Duodenal mucosa (tissue), 2 donors: ENCODE measurements around the gene TBC1D2B.
A peak's percentile ranks its signal among the peaks of the same experiment; 100 is the strongest.

Source experiments
- H3K27ac ChIP-seq: one replicate; pipeline ENCODE4 v1.7.0; 2013; ENCODE audit warnings: low read depth, low read length
- H3K27me3 ChIP-seq, 2 donors: one replicate each; pipeline ENCODE4 v1.7.0; 2013; ENCODE audit warnings: low read length in 2 of 2, control low read depth in 1 of 2; ENCODE audit not compliant: insufficient read depth in 2 of 2, control insufficient read depth in 1 of 2
- H3K36me3 ChIP-seq, 2 donors: one replicate each; pipeline ENCODE4 v1.7.0; 2013; ENCODE audit warnings: low read length in 2 of 2, control low read depth in 1 of 2; ENCODE audit not compliant: insufficient read depth in 2 of 2, control insufficient read depth in 1 of 2
- H3K4me1 ChIP-seq, 2 donors: one replicate each; pipeline ENCODE4 v1.7.0; 2013; ENCODE audit warnings: low read length in 2 of 2, control low read depth in 1 of 2; ENCODE audit not compliant: insufficient read depth in 2 of 2, control insufficient read depth in 1 of 2
- H3K4me3 ChIP-seq, 2 donors: one replicate each; pipeline ENCODE4 v1.7.0; 2013; ENCODE audit warnings: low read length in 2 of 2, low read depth in 1 of 2
- H3K9ac ChIP-seq, 2 donors: one replicate each; pipeline ENCODE4 v1.7.0; 2013; ENCODE audit warnings: low read length in 2 of 2, low read depth in 1 of 2
- H3K9me3 ChIP-seq, 2 donors: one replicate each; pipeline ENCODE4 v1.7.0; 2013; ENCODE audit warnings: low read length in 2 of 2, control low read depth in 1 of 2; ENCODE audit not compliant: control insufficient read depth in 1 of 2

TBC1D2B gene

GRCh38 chr15:78054966-78055365 is 22.5 kb downstream of the TBC1D2B start:
- Histone ChIP-seq H3K4me3 (no peak overlapping the region), H3K9ac (no peak overlapping the region), H3K4me1 (peaks cover 78 to 92% of the 10 kb centered on the region in 2 donors), H3K36me3 (peaks cover 10 to 13% of the 10 kb centered on the region in 2 donors), H3K9me3 (no peaks in the 10 kb centered on the region), H3K27me3 (no peaks in the 10 kb centered on the region), H3K27ac (no peak overlapping the region)

GRCh38 chr15:78054518-78054917 is 23.0 kb downstream of the TBC1D2B start:
- Histone ChIP-seq H3K27me3 (no peaks in the 10 kb centered on the region), H3K9me3 (no peaks in the 10 kb centered on the region), H3K36me3 (peaks cover 10 to 13% of the 10 kb centered on the region in 2 donors), H3K27ac (no peak overlapping the region), H3K4me3 (no peak overlapping the region), H3K9ac (no peak overlapping the region), H3K4me1 (peaks cover 78 to 92% of the 10 kb centered on the region in 2 donors)

GRCh38 chr15:78052545-78052944 is 25.0 kb downstream of the TBC1D2B start:
- Histone ChIP-seq H3K27ac (no peak overlapping the region), H3K36me3 (peaks cover 10 to 17% of the 10 kb centered on the region in 2 donors), H3K4me1 (peaks cover 79 to 92% of the 10 kb centered on the region in 2 donors), H3K9ac (no peak overlapping the region), H3K9me3 (no peaks in the 10 kb centered on the region), H3K27me3 (no peaks in the 10 kb centered on the region), H3K4me3 (no peak overlapping the region)

- H3K4me1 ChIP-seq: peaks cover 79 to 93% of the 10 kb centered on the region in 2 donors
- no peak overlapping the region for H3K27ac ChIP-seq
- H3K27me3 ChIP-seq: no peaks in the 10 kb centered on the region
- no peak overlapping the region for H3K4me3 ChIP-seq
- H3K36me3 ChIP-seq: peaks cover 10 to 17% of the 10 kb centered on the region in 2 donors
- H3K9me3 ChIP-seq: no peaks in the 10 kb centered on the region
- H3K9ac ChIP-seq: no peak overlapping the region
Observed at GRCh38 chr15:78052001-78052401, 25.5 kb downstream of the TBC1D2B start.

GRCh38 chr15:78051596-78051995 is 25.9 kb downstream of the TBC1D2B start:
- Histone ChIP-seq H3K27ac (no peak overlapping the region), H3K9ac (no peak overlapping the region), H3K4me1 (peaks cover 79 to 93% of the 10 kb centered on the region in 2 donors), H3K36me3 (peaks cover 10 to 20% of the 10 kb centered on the region in 2 donors), H3K27me3 (no peaks in the 10 kb centered on the region), H3K4me3 (peak overlapping the region in 1 of 2 donors; percentile 18), H3K9me3 (no peaks in the 10 kb centered on the region)

- peaks cover 10 to 20% of the 10 kb centered on the region in 2 donors for H3K36me3 ChIP-seq
- H3K9ac ChIP-seq: no peak overlapping the region
- peaks cover 75 to 89% of the 10 kb centered on the region in 2 donors for H3K4me1 ChIP-seq
- H3K27ac ChIP-seq: peak overlapping the region; percentile 1
- no peaks in the 10 kb centered on the region for H3K27me3 ChIP-seq
- H3K9me3 ChIP-seq: no peaks in the 10 kb centered on the region
- H3K4me3 ChIP-seq: no peak overlapping the region
Observed at GRCh38 chr15:78050826-78051225, 26.7 kb downstream of the TBC1D2B start.

GRCh38 chr15:78050441-78050809 is 27.1 kb downstream of the TBC1D2B start:
- Histone ChIP-seq H3K4me1 (peaks cover 73 to 88% of the 10 kb centered on the region in 2 donors), H3K27ac (peak overlapping the region; percentile 1), H3K36me3 (peaks cover 10 to 20% of the 10 kb centered on the region in 2 donors), H3K9ac (no peak overlapping the region), H3K9me3 (no peaks in the 10 kb centered on the region), H3K27me3 (no peaks in the 10 kb centered on the region), H3K4me3 (no peak overlapping the region)

- H3K9me3 ChIP-seq: no peaks in the 10 kb centered on the region
- no peaks in the 10 kb centered on the region for H3K27me3 ChIP-seq
- H3K4me3 ChIP-seq: no peak overlapping the region
- H3K4me1 ChIP-seq: peaks cover 74 to 86% of the 10 kb centered on the region in 2 donors
- peaks cover 10 to 20% of the 10 kb centered on the region in 2 donors for H3K36me3 ChIP-seq
- peak overlapping the region in 1 of 2 donors; percentile 15 for H3K9ac ChIP-seq
- no peak overlapping the region for H3K27ac ChIP-seq
Observed at GRCh38 chr15:78049691-78050440, 27.6 kb downstream of the TBC1D2B start.

GRCh38 chr15:78048628-78048920 is 28.9 kb downstream of the TBC1D2B start:
- Histone ChIP-seq H3K9ac (no peak overlapping the region), H3K4me1 (peaks cover 79 to 87% of the 10 kb centered on the region in 2 donors)

GRCh38 chr15:78047761-78048627 is 29.5 kb downstream of the TBC1D2B start:
- Histone ChIP-seq H3K27me3 (no peaks in the 10 kb centered on the region), H3K9me3 (no peaks in the 10 kb centered on the region), H3K9ac (peak overlapping the region in 1 of 2 donors; percentile 8), H3K4me3 (no peak overlapping the region), H3K4me1 (peaks cover 78 to 81% of the 10 kb centered on the region in 2 donors), H3K27ac (no peak overlapping the region), H3K36me3 (peaks cover under 1 to 25% of the 10 kb centered on the region in 2 donors)

More at GRCh38 chr15:78048628-78048920, 28.9 kb downstream of the TBC1D2B start:
- Histone ChIP-seq H3K27me3 (no peaks in the 10 kb centered on the region), H3K9me3 (no peaks in the 10 kb centered on the region), H3K27ac (no peak overlapping the region), H3K4me3 (no peak overlapping the region), H3K36me3 (peaks cover 6 to 26% of the 10 kb centered on the region in 2 donors)
